ENCODE measurements around the gene TCTN2.
A peak's percentile ranks its signal among the peaks of the same experiment; 100 is the strongest.

Gene TCTN2

GRCh38 chr12:123741937-123742572 lies 71.1 kb downstream of the TCTN2 start:
- DNase-seq (ENCODE audit: low read depth) = no peak

- DNase-seq (ENCODE audit: low read depth) = peak; percentile 93
These were observed 72.1 kb downstream of the TCTN2 start for GRCh38 chr12:123743002-123743401.

- no peak for DNase-seq (ENCODE audit: low read depth)
These were observed 73.9 kb downstream of the TCTN2 start for GRCh38 chr12:123744836-123745235.

- no peak for DNase-seq (ENCODE audit: low read depth)
These were observed 76.4 kb downstream of the TCTN2 start for GRCh38 chr12:123747309-123747708.

GRCh38 chr12:123748161-123748560 lies 77.2 kb downstream of the TCTN2 start:
- DNase-seq (ENCODE audit: low read depth) = no peak

- DNase-seq (ENCODE audit: low read depth) = no peak
These were observed 77.7 kb downstream of the TCTN2 start for GRCh38 chr12:123748661-123749060.

GRCh38 chr12:123749355-123749754 lies 78.4 kb downstream of the TCTN2 start:
- DNase-seq (ENCODE audit: low read depth) = no peak

- DNase-seq (ENCODE audit: low read depth) = no peak
These were observed 79.3 kb downstream of the TCTN2 start for GRCh38 chr12:123750159-123750656.

- no peak for DNase-seq (ENCODE audit: low read depth)
These were observed 81.1 kb downstream of the TCTN2 start for GRCh38 chr12:123752046-123752445.

- no peak for DNase-seq (ENCODE audit: low read depth)
These were observed 83.3 kb downstream of the TCTN2 start for GRCh38 chr12:123754041-123754772.

- no peak for DNase-seq (ENCODE audit: low read depth)
These were observed 86.6 kb downstream of the TCTN2 start for GRCh38 chr12:123757561-123757960.

Data from CMK (cell line).